GM21723 (cell line): ENCODE measurements around the gene TMEM131.
"Not testable (repeated sequence)": the region's sequence is repeated elsewhere in the genome, so short reads cannot be mapped to it uniquely, and the experiment has no call there.

Experiments used
- ATAC-seq: cut with Tn5 transposase; IDR thresholded peaks from one replicate; pipeline ENCODE4 v1.9.1; 2021; ENCODE audit warnings: mild to moderate bottlenecking, moderate library complexity; ENCODE audit not compliant: unreplicated experiment

TMEM131 gene

DNA sequence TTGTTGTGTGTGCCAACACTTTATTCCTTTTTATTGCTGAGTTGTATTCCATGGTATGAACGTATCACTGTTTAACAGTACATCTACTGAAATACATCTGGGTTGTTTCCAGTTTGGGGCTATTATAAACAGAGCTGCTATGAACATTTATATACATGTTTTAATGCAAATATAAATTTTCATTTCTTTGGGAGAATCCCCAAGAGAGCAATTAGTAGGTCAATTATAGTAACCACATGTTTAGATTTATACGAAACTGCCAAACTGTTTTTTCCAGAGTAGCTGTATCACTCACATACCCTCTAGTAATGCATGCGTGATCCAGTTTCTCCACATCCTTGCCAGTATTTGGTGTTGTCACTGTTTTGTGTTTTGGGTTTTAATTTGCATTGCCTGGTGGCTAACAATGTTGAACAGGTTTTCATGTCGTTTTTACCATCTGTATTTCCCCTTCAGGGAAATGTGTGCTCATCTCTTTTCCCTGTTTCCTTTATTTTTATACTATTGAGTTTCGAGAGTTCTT lies 81.0 kb downstream of the TMEM131 start:
- no peak for ATAC-seq

DNA sequence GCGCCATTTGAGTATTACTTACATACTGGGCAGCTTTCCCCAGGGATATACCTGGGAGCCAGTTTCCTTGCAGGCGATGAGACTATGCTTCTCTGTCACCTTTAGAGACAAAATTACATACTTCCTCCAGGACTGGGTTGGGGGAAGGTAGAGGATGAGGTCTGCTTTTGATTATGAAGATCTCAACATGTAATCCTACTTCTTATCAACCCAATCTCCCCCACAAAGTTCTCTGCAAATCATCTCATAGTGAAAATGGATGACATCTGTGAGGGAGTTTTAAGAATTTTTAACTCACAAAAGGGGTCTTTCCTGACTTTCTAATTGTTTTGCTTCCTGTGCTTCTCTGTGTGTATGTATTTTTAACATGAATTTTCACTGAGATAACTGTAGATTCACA lies 81.9 kb downstream of the TMEM131 start:
- ATAC-seq: no peak

DNA sequence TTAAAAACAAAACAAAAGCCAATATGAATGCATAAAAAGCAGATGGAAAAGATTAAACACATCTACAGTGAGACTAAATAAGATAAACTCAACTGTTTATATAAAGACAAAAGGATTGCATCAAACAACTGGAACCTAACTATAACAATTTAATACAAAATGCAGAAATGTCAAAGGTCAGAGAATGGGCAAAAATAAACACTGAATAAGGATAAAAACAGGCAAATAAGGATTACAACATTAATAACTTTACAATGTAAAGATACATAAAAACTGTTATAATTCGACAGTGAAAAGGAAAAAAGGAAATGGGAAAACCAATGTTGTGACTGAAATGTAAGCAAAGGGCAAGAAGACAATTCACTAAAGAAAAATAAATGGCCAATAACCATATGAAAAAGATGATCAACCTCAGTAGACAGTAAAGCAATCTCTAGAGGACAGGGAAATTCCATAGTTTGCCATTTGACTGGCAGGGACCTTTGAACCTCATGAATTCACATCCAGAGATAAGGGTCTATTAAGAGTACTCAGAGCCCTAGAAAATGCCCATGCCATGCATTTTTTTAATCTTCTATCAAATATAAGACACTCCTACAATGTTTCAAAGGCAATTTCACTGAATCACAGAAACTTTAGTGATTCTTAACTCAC lies 83.7 kb downstream of the TMEM131 start:
- no peak for ATAC-seq

DNA sequence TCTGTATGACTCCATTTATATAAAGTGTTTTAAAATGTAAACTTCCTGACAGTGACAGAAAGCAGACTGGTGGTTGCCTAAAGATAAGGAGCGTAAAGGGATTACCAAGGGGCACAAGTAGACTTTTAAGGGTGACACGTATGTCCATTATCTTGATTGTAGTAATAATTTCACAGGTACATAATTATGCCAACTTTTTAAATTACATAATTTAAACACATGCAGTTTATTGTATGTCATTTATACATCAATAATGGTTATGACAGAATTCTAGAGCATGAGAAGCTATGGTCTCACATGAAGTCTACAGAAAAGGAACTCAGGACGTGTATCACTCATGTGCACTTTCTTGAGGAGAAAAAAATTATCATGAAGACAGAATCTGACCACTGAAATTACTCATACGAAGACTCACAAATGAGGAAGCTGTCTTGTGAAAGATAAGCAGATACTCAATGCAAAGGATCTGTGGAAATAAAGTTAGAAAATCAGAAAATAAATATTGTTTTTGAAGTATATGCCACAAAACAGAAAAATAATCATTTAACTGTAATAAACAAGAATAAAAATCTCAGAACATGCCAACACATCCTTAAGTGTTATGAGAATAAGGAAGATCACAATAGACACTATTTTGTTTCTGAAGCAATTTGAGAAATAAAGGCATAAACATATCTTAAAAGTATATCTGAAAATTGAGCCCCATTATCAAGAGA lies 84.4 kb downstream of the TMEM131 start:
- peak; percentile 67 for ATAC-seq

DNA sequence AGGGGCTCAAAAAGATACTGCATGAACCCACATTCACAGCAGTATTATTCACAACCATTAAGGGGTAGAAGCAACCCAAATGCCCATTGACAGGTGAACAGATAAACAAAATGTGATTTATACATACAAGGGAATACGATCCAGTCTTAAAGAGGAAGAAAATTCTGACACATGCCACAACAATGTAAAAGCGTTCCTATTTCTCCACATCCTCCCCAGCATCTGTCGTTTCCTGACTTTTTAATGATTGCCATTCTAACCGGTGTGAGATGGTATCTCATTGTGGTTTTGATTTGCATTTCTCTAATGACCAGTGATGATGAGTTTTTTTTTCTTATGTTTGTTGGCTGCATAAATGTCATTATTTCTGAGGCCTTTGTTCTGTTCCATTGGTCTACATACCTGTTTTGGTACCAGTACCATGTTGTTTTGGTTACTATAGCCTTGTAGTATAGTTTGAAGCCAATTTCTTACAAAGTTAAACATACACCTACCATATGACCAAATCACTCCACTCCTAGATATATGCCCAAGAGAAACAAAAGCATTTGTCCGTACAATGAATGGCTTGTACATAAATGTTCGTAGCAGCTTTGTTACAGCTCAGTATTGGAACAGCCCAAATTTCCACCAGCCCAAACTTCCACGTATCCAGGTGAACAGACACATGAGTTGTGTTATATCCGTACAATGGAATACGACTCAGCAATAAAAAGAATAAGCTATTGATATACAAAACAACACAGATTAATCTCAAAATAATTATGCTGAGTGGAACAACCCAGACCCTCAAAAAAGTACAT lies 85.1 kb downstream of the TMEM131 start:
- no peak for ATAC-seq

DNA sequence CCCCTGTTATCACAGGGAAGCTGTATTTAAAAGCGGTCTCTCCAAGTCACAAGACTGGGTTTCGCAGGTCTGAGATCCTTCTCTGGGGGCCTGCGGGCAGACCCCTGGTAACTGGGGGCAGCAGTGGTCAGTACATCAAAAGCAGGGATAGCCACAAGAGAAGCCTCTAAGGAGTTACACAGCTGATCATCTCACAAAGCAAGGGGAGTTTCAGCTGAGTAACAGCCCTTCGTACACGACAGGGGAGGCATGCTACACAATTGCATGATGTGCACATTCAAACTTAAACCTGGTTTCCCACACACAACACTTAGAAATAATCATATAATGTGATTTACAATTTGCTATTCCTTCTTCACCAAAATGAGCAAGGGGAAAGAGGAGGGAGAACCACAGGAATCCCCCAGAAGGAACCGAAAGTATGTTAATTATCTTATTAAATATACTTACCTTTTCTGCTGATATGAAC lies 87.5 kb downstream of the TMEM131 start:
- ATAC-seq: peak; percentile 46

DNA sequence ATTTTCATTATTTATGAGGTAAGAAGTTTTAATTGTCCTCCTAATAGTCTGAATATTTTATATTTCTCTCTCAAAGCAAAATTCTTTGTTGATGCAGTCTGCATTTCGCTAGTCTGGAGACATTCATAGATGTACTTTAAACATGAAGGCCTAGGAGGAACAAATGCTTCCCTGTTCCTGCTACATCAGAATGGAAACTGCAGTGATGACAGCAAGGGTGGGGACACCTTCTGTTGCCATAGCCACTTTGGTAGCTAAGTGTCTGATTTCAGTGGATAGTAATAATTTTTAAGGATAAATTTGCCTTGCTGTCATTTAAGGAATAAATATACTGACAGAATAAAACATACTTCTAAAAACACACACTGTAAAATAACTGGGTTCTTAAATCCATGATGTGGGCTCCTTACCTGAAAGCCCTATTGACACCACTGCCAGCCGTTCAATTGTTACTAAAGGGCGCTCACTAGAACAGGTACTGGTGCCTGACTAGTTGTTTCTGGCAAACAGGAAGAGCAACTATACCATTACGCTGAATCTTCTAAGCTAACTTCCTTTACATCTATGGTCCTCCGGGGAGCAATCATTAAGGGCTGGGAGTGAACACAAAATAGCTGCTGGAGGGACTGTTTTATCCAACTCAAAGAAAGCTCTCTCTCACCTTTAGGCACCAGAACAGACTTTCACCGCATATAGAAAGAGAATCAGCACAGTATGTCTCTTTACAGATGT lies 88.2 kb downstream of the TMEM131 start:
- no peak for ATAC-seq

DNA sequence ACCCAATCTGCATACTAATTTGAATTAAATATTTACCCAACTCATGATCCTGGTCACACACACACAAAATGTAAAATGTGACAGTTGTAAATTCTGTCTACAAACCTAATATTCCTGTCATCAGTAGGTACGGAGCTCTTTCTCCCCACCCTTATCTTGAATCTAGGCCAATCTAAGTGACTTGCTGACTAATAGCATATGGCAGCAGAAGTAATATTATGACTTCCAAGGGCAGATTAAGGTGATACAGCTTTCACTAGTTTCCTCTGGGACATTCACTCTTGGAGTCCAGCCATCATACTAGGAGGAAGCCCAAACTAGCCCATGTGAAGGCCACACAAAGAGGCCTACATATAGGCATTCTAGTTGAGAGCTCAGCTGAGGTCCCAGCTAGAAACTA lies 89.4 kb downstream of the TMEM131 start:
- ATAC-seq: no peak

DNA sequence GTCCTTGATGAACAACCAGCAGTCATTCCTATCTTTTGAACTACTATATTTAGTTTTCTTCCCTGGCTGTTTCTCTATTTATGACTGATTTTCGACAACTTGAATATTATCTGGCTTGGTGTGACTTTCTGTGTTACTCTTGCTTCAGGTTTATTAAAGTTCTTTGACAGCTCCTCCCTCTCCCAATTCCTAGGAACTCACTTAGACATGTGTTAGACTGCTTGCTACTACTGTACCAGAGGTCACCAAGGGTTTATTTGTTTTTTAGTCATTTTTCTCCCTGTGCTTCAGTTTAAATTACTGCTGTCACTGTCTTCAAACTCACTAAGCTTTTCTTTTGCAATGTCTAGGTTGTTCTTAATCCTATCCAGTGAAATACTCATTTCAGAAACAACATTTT lies 90.5 kb downstream of the TMEM131 start:
- no peak for ATAC-seq

DNA sequence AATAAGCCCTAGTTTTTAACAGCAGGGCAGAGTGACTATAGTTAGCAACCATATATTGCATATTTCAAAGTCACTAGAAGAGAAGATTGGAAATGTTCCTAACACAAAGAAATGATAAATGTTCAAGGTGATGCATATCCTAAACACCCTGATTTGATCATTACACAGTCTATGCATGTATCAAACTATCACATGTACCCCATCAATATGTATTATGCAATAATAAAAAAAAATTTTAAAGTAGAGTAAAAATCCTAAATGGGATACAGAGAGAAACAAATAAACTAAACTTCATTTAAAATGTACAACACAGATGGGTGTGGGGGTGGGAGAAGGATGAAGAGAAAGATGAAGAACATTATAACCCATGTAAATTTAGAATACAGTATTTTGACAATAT lies 93.9 kb downstream of the TMEM131 start:
- ATAC-seq: no peak

DNA sequence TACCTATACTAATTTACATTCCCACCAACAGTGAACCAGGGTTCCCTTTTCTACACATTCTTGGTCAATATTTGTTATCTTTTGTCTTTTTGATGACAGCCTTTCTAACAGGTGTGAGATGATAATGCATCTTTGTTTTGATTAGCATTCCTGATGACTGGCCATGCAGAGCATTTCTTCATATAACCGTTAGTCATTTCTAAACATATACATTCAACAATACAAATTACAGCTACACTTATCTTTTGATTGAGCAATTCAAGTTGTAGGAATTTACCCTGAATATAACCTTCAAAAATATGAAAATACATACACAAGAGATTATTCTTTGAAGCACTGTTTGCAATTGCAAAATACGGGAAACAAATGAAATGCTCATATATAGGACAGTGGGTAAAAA lies 94.9 kb downstream of the TMEM131 start:
- no peak for ATAC-seq

DNA sequence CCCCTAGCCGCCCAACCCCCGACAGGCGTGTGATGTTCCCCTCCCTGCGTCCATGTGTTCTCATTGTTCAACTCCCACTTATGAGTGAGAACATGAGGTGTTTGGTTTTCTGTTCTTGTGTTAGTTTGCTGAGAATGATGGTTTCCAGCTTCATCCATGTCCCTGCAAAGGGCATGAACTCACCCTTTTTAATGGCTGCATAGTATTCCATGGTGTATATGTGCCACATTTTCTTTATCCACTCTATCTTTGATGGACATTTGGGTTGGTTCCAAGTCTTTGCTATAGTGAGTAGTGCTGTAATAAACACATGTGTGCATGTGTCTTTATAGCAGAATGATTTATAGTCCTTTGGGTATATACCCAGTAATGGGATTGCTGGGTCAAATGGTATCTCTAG lies 102.7 kb downstream of the TMEM131 start:
- not testable (repeated sequence) for ATAC-seq

DNA sequence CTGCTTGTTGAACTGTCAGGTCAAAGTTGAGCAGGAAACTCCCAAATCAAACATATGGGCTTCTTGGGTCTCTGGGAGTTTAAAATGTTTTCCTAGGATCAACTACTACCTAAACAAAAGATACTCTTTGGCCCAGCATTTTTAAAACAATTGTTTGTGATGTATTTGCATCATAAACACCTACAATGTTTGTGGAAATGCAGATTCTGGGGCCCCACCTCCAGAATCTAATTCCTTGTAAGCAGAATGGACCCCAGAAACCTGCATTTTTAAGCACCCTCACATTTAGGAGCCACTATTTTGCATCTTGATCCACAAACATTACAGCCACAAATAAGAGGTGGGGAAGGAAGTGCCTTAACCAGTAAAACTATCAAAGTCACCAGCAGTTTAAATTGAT lies 104.1 kb downstream of the TMEM131 start:
- ATAC-seq: no peak

DNA sequence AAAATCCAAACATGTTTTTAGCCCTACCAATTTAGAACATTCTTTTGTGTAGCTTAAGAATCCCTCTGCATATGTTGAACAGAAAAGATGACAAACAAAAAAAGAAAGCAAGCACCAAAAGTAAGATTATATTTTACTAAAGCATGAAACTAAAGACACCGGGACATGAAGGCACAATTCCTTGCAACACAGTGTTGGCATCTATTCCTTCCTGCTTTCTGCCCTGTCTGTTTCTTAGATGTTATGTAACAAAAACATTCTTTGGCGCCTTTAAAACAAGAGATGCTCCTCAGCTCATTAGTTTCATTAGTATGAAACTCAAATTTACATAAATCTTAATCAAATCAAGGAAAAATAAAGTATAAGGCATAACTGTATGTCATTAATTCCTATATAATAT lies 106.6 kb downstream of the TMEM131 start:
- ATAC-seq: no peak

DNA sequence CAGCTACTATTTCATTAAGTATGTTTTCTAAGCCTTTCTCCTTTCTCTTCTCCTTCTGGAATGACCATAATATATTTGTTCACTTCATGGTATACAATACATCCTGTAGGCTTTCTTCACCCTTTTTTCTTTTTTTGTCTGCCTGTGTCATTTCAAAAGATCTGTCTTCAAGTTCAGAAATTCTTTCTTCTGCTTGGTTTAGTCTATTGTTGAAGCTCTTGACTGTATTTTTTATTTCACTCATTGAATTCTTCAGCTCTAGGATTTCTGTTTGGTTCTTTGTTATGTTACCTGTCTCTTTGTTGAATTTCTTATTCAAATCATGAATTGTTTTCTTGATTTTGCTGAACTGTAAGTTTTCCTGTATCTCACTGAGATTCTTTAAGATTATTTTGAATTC lies 109.9 kb downstream of the TMEM131 start:
- ATAC-seq: no peak

DNA sequence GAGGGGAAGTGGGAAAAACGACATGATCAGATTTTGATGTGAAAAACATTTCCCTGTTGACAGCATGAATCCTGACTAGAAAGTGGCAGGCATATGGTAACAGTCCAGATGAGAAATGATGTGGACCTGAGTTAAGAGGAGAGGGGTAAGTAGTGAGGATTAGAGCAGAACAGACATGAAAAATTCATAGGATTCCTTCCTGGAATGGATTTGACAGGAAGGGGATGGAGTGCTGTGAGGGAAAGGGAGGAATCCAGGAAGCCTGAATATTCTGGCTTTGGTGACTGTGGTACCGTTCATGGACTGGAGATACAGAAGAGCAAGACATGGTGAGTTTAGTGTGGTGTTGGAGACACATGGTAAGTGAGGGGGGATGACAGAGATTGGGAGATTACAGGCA lies 115.4 kb downstream of the TMEM131 start:
- ATAC-seq: no peak

DNA sequence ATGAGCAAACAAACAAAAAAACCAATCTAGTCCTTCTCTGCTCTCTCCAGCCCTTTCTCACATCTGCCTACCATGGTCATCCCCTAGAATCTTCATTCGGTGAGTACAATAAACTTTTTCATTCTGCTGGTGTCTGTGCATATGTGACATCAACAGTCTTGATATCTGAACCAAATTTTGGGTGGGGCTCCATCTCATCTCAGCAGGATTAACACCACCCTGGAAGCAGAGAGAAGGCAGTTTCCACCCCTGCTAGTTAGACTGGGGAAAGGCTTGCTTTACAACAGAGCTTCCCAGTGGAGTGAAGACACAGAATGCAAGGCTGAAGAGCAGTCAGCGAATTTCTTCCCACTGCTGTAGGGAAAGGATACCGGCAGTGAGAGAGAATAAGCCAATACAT lies 116.9 kb downstream of the TMEM131 start:
- ATAC-seq: no peak

DNA sequence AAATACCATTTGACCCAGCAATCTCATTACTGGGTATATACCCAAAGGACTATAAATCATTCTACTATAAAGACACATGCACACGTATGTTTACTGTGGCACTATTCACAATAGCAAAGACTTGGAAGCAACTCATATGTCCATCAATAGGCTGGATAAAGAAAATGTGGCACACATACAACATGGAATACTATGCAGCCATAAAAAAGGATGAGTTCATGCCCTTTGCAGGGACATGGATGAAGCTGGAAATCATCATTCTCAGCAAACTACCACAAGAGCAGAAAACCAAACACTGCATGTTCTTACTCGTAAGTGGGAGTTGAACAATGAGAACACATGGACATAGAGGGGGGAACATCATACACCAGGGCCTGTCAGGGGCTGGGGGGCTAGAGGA lies 117.4 kb downstream of the TMEM131 start:
- ATAC-seq: not testable (repeated sequence)

DNA sequence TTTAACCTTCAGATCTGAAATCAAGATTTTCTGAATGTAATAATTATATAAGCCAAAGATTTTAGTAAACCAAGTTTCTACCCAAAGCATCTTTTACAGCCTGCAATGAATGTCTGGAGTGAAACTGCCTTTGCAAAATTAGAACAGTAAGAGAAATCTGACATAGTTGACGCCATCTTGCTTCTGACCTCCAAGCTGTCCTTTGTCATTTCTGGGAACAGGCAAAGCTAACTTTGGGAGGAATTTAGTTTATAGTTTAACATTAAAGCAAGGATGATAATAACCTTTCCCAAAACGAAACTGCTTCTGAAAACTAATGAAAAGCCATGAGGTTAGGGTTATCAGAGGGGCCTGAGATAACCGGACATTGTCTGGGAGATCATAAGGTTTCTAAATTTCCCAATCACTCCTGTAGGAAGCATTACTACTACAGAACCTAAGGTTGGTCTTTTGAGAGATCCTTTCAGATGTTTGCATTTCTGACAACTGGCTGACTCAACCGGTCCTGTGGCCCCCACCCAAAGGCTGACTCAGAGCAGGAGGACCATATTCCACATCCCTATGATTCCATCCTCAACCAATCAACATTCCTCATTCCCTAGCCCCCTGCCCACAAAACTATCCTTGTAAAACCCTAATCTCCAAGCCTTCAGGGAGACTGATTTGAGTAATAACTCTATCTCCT lies 124.5 kb downstream of the TMEM131 start:
- no peak for ATAC-seq

DNA sequence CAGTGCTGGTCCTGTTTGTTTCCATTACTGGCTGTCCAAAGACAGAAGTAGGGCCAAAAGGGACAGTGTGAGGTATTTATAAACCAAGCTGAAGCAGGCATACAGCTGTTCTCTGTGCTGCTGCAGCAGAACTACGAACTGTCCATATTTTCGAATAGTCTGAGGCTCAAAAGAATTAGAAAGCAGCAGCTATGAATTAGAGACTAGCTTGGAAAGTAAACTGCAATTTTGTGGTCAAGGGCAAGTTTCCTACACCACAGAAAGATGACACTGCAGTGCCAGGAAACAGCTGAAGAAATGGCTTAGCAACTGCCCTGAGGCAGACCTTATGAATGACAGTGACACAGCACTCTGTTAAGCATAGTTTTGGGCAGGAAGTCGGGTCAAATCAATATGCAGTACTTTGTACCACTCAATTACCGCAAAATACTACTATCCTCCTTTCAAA lies 125.3 kb downstream of the TMEM131 start:
- ATAC-seq: peak; percentile 100
